Right lobe of liver (tissue), 6 donors: ENCODE data around the gene CES4A. TPM values are rescaled to one million over a fixed set of nuclear protein-coding genes. Genes with fewer than 3 reads are reported as not detected.

Source experiments
- ATAC-seq, 4 donors: fragments of 200-7000 bp; cut with Tn5 transposase; one replicate each; pipeline ENCODE4 v1.9.1; 2020; ENCODE audit warnings: mild to moderate bottlenecking in 4 of 4, moderate library complexity in 4 of 4
- DNase-seq, 3 donors: peaks; one replicate each; pipeline ENCODE4 v3.0.0-alpha.2; 2020
- H3K27ac ChIP-seq, 3 donors: fragments of 200-600 bp; one replicate each; pipeline ENCODE4 v1.8.0; 2022
- H3K27me3 ChIP-seq, 2 donors: fragments of 200-600 bp; one replicate each; pipeline ENCODE4 v1.8.0; 2022
- H3K36me3 ChIP-seq, 4 donors: fragments of 200-600 bp; sonication (generic) in 1 of 4; one replicate each; pipeline versions ENCODE4 v1.5.1 to v1.8.0; 2017 to 2022; ENCODE audit warnings: control low read depth in 1 of 4
- H3K4me1 ChIP-seq, 4 donors: fragments of 200-600 bp; sonication (generic) in 1 of 4; one replicate each; pipeline versions ENCODE4 v1.5.1 to v1.8.0; 2017 to 2022; ENCODE audit warnings: control low read depth in 1 of 4
- H3K4me3 ChIP-seq, 3 donors: fragments of 200-600 bp; one replicate each; pipeline ENCODE4 v1.8.0; 2022
- H3K9me3 ChIP-seq, 4 donors: fragments of 200-600 bp; sonication (generic) in 1 of 4; one replicate each; pipeline versions ENCODE4 v1.5.1 to v1.8.0; 2017 to 2022; ENCODE audit warnings: control low read depth in 1 of 4
- CTCF ChIP-seq, 4 donors: fragments of 200-600 bp in 3 of 4; fragments of 450-650 bp in 1 of 4; IDR thresholded peaks; one replicate each; pipeline versions ENCODE4 v1.5.1 to v1.8.0; 2016 to 2022; ENCODE audit warnings: antibody characterized with exemption in 4 of 4, mild to moderate bottlenecking in 2 of 4
- POLR2A ChIP-seq: fragments of 450-650 bp; IDR thresholded peaks from one replicate; pipeline ENCODE4 v1.6.1; 2017; ENCODE audit warnings: antibody characterized with exemption, mild to moderate bottlenecking
- WGBS: methylation state at CpG from one replicate; pipeline ENCODE4 v1.1.6; 2018; ENCODE audit warnings: low coverage, low lambda C conversion rate; ENCODE audit not compliant: insufficient coverage; ENCODE audit errors: missing lambda C conversion rate; 5-methylcytosine and 5-hydroxymethylcytosine counted together
- intact Hi-C, 2 donors: fragments of 100-400 bp; cut with DNase I; formaldehyde crosslinking; loops; one replicate each; pipeline versions ENCODE4 v1.11.2 to v1.14.1; 2022
- long read RNA-seq: library from polyadenylated mRNA; unstranded; transcript quantifications from one replicate; pipeline ENCODE4 v2.0.0, GENCODE V29; 2019
- total RNA-seq, 6 experiments: library from RNA; depleted of rRNA in 2 of 6; stranded (reverse); fragments of >200 nt in 2 of 6; fragmentation: NEBNext Ultra II Directional in 3 of 6; extraction: Animal tissue kit (Norgen Biotek cat#: 25700) in 3 of 6; gene quantifications; one replicate each; pipeline versions ENCODE4 v1.1.0 to v1.2.4, GENCODE V29; 2016 to 2023
- donor health status: DM: no; HTN: yes; CAD: no.
- donor health status: DM: no; HTN: no; CAD: no.
- donor health status: DM: no; HTN: no; CAD: no.
- donor health status: DM: no; HTN: yes; CAD: no.
- donor health status: DM: no; HTN: yes; CAD: no.

Gene CES4A
- total RNA-seq = 10 to 100 TPM in 4 of 6 experiments, 1 to 10 TPM in 2; 5.2 to 54.7 (median 15.3) TPM
- long read RNA-seq, partial matches to known transcripts = 1 of 5 reads
- long read RNA-seq, other reads (novel, unspliced or antisense) = 2 of 5 reads

- H3K27ac ChIP-seq = peak within 1 kb of the TSS in 2 of 3 donors; percentile 59 to 60
These were observed at the start of gene CES4A for GRCh38 chr16:66988197-66988788. Gene CES4A (plus strand): TSS chr16:66988589. CDS start chr16:66988773, 184 bp downstream.

GRCh38 chr16:66939366-66939765 is 49.0 kb upstream of the CES4A start:
- Histone ChIP-seq H3K9me3 (no peaks in the 10 kb centered on the region), H3K36me3 (peaks cover 9 to 58% (median 39%) of the 10 kb centered on the region in 4 donors), H3K27ac (peak overlapping the region in 2 of 3 donors; percentile 26 to 52), H3K4me3 (no peak overlapping the region), H3K27me3 (no peaks in the 10 kb centered on the region), H3K4me1 (peaks cover 0 to 31% (median 15%) of the 10 kb centered on the region in 4 donors)
- intact Hi-C loops = no loop called here
- ATAC-seq (peak in 3 of 4 donors; percentile 16 to 23 (median 21)), DNase-seq (peak in 2 of 3 donors; percentile 79 to 84)
- TF ChIP-seq POLR2A (no peak), CTCF (IDR thresholded peaks at IDR 0.05) (no peak)

More at GRCh38 chr16:66988197-66988788, at the start of gene CES4A:
- DNase-seq (peak; percentile 71 to 87 (median 81)), ATAC-seq (peak; percentile 95 to 97 (median 96))
- H3K9me3 ChIP-seq = no peaks in the 10 kb centered on the region
- H3K4me1 ChIP-seq = peaks cover 0 to 20% (median 8%) of the 10 kb centered on the region in 4 donors
- no peaks in the 10 kb centered on the region for H3K27me3 ChIP-seq
- WGBS = 56% methylated on average over 8 of the region's 11 CpGs
- no peak within 1 kb of the TSS for H3K4me3 ChIP-seq
- TF ChIP-seq CTCF (IDR thresholded peaks at IDR 0.05) = no peak
- TF ChIP-seq POLR2A = no peak
- intact Hi-C loops = no loop called here
- H3K36me3 ChIP-seq = no peaks in the 10 kb centered on the region

GRCh38 chr16:66940236-66940635 is 48.2 kb upstream of the CES4A start:
- H3K27me3 ChIP-seq = no peaks in the 10 kb centered on the region
- no CpG with 5 or more reads among the region's 16 CpGs for WGBS
- ATAC-seq = no peak
- H3K4me1 ChIP-seq = peaks cover 0 to 31% (median 15%) of the 10 kb centered on the region in 4 donors
- TF ChIP-seq CTCF (IDR thresholded peaks at IDR 0.05) (no peak), POLR2A (no peak)
- no peaks in the 10 kb centered on the region for H3K9me3 ChIP-seq
- H3K36me3 ChIP-seq = peaks cover 9 to 58% (median 39%) of the 10 kb centered on the region in 4 donors
- peak in 1 of 3 donors; percentile 43 for DNase-seq
- H3K27ac ChIP-seq = no peak overlapping the region
- H3K4me3 ChIP-seq = no peak overlapping the region
- intact Hi-C loops = loop anchor here in 1 of 2 donors (5.0 kb wide), 1 partner anchor 43 kb away; no protein-coding TSS in a partner anchor

GRCh38 chr16:66942981-66943380 is 45.4 kb upstream of the CES4A start:
- H3K4me3 ChIP-seq = no peak overlapping the region
- intact Hi-C loops = loop anchor here in 1 of 2 donors (5.0 kb wide), 1 partner anchor 46 kb away; no protein-coding TSS in a partner anchor
- peaks cover 9 to 58% (median 38%) of the 10 kb centered on the region in 4 donors for H3K36me3 ChIP-seq
- peaks cover 0 to 26% (median 10%) of the 10 kb centered on the region in 4 donors for H3K4me1 ChIP-seq
- DNase-seq (no peak), ATAC-seq (no peak)
- 100% methylated on average over 1 of the region's 5 CpGs for WGBS
- no peaks in the 10 kb centered on the region for H3K9me3 ChIP-seq
- no peak for TF ChIP-seq POLR2A
- no peak for TF ChIP-seq CTCF (IDR thresholded peaks at IDR 0.05)
- H3K27ac ChIP-seq = no peak overlapping the region
- no peaks in the 10 kb centered on the region for H3K27me3 ChIP-seq
